Sigmoid colon (tissue), 4 donors: Measurements from ENCODE around the gene C5AR2.

Experiments
- CTCF ChIP-seq, 4 experiments: fragments of 450-650 bp in 3 of 4; fragments of 200-600 bp in 1 of 4; IDR thresholded peaks; one replicate each; pipeline ENCODE4 v1.5.1; 2016 to 2019; ENCODE audit warnings: antibody characterized with exemption in 4 of 4, mild to moderate bottlenecking in 3 of 4, moderate library complexity in 2 of 4
- EP300 ChIP-seq, 4 donors: sonication (generic); formaldehyde crosslinking; IDR thresholded peaks; one replicate each; pipeline ENCODE4 v1.6.1; 2017; ENCODE audit warnings: antibody characterized with exemption in 4 of 4
- POLR2A ChIP-seq, 2 donors: fragments of 450-650 bp; IDR thresholded peaks; one replicate each; pipeline ENCODE4 v1.6.1; 2016; ENCODE audit warnings: antibody characterized with exemption in 2 of 2, mild to moderate bottlenecking in 2 of 2, moderate library complexity in 2 of 2
- POLR2AphosphoS5 ChIP-seq, 4 donors: sonication (generic); formaldehyde crosslinking; IDR thresholded peaks; one replicate each; pipeline ENCODE4 v1.6.1; 2017; ENCODE audit warnings: antibody characterized with exemption in 4 of 4

GRCh38 chr19:47344425-47344824, 12.4 kb downstream of the C5AR2 start:
- TF ChIP-seq POLR2A (IDR thresholded peaks at IDR 0.05) (no peak), CTCF (IDR thresholded peaks at IDR 0.05) (no peak), EP300 (IDR thresholded peaks at IDR 0.05) (no peak), POLR2AphosphoS5 (IDR thresholded peaks at IDR 0.05) (no peak)
